Measurements from ENCODE around the gene TMEM266. TPM values are rescaled to one million over a fixed set of nuclear protein-coding genes. Genes with fewer than 3 reads are reported as not detected.

TMEM266 gene
- total and polyA plus RNA-seq, 7 donors: 0.27 to 1.1 TPM; not detected in 5

- TF ChIP-seq CTCF (IDR thresholded peaks at IDR 0.05) (no peak), EP300 (IDR thresholded peaks at IDR 0.05) (no peak), POLR2A (IDR thresholded peaks at IDR 0.05) (no peak), POLR2AphosphoS5 (IDR thresholded peaks at IDR 0.05) (no peak)
- H3K9me3 ChIP-seq: no peaks in the 10 kb centered on the region
- no peaks in the 10 kb centered on the region for H3K27me3 ChIP-seq
- intact Hi-C loops (cut with DNase I): no loop called here
- H3K36me3 ChIP-seq: no peaks in the 10 kb centered on the region
- no peak overlapping the region for H3K27ac ChIP-seq
- no peak for DNase-seq
- WGBS, 2 donors: 92 to 93% methylated on average over 8 of the region's 8 CpGs
- H3K4me3 ChIP-seq: no peak overlapping the region
- peaks cover 0 to 5% (median 0%) of the 10 kb centered on the region in 4 donors for H3K4me1 ChIP-seq
Measured at GRCh38 chr15:76164602-76165001, 104.8 kb downstream of the TMEM266 start.

- DNase-seq: no peak
- H3K27me3 ChIP-seq: no peaks in the 10 kb centered on the region
- no peaks in the 10 kb centered on the region for H3K36me3 ChIP-seq
- H3K9me3 ChIP-seq: no peaks in the 10 kb centered on the region
- H3K27ac ChIP-seq: no peak overlapping the region
- peaks cover 0 to 17% (median 4%) of the 10 kb centered on the region in 4 donors for H3K4me1 ChIP-seq
- 94 to 95% methylated on average over 15 of the region's 15 CpGs for WGBS, 2 donors
- TF ChIP-seq CTCF (IDR thresholded peaks at IDR 0.05) (no peak), EP300 (IDR thresholded peaks at IDR 0.05) (no peak), POLR2A (IDR thresholded peaks at IDR 0.05) (no peak), POLR2AphosphoS5 (IDR thresholded peaks at IDR 0.05) (no peak)
- intact Hi-C loops (cut with DNase I): no loop called here
- no peak overlapping the region for H3K4me3 ChIP-seq
Measured at GRCh38 chr15:76165951-76166350, 106.2 kb downstream of the TMEM266 start.

GRCh38 chr15:76168237-76168984, 108.6 kb downstream of the TMEM266 start:
- intact Hi-C loops (cut with DNase I): no loop called here
- TF ChIP-seq CTCF (IDR thresholded peaks at IDR 0.05): no peak
- TF ChIP-seq POLR2AphosphoS5 (IDR thresholded peaks at IDR 0.05): no peak
- TF ChIP-seq EP300 (IDR thresholded peaks at IDR 0.05): no peak
- no peak for TF ChIP-seq POLR2A (IDR thresholded peaks at IDR 0.05)

DNA sequence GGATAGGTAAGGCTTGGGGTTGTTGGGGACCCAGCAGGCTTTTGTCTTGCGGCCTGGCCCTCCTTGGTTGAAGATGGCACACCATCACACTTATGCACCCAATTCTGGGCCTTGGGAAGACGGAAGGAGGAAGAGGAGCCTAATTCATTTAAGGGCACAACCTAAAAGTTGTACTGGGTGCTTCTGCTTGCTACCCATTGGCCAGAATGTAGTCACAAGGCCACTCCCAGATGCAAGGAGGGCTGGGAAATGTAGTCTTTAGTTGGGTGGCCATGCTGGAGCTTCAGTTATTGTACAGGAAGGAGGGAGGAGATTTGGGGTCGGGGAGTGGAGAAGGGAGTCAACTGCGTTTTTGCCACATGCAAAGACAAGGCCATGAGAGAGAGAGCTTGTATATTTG, 109.2 kb downstream of the TMEM266 start:
- intact Hi-C loops (cut with DNase I): no loop called here
- peaks cover 0 to 11% (median 5%) of the 10 kb centered on the region in 4 donors for H3K4me1 ChIP-seq
- peak overlapping the region in 2 of 4 donors; percentile 43 to 60 for H3K27ac ChIP-seq
- no peaks in the 10 kb centered on the region for H3K9me3 ChIP-seq
- TF ChIP-seq EP300 (IDR thresholded peaks at IDR 0.05) (no peak), POLR2A (IDR thresholded peaks at IDR 0.05) (no peak), POLR2AphosphoS5 (IDR thresholded peaks at IDR 0.05) (no peak), CTCF (IDR thresholded peaks at IDR 0.05) (no peak)
- no peak overlapping the region for H3K4me3 ChIP-seq
- no peak for DNase-seq
- no peaks in the 10 kb centered on the region for H3K27me3 ChIP-seq
- no peaks in the 10 kb centered on the region for H3K36me3 ChIP-seq
- WGBS, 2 donors: 73 to 77% methylated on average over 4 of the region's 4 CpGs

More at GRCh38 chr15:76168237-76168984, 108.6 kb downstream of the TMEM266 start:
- Histone ChIP-seq H3K9me3 (no peaks in the 10 kb centered on the region), H3K4me3 (no peak overlapping the region), H3K27me3 (no peaks in the 10 kb centered on the region), H3K4me1 (peaks cover 0 to 11% (median 5%) of the 10 kb centered on the region in 4 donors), H3K27ac (no peak overlapping the region), H3K36me3 (no peaks in the 10 kb centered on the region)
- DNase-seq: no peak
- WGBS, 2 donors: 84 to 91% methylated on average over 14 of the region's 14 CpGs

All from sigmoid colon (tissue), 7 donors.